ENCODE data around the gene PCDHA4.
"Not testable (repeated sequence)": the region's sequence is repeated elsewhere in the genome, so short reads cannot be mapped to it uniquely, and the experiment has no call there.

The PCDHA4 gene

GRCh38 chr5:140821375-140822280 is 14.8 kb downstream of the PCDHA4 start, which contains the start of gene PCDHA5:
PCDHA5 (plus strand) TSS chr5:140821613.
- DNase-seq (ENCODE audit: low read depth) = no peak

GRCh38 chr5:140822281-140822629 is 15.4 kb downstream of the PCDHA4 start:
- no peak for DNase-seq (ENCODE audit: low read depth)

GRCh38 chr5:140822969-140823368 is 16.1 kb downstream of the PCDHA4 start:
- not testable (repeated sequence) for DNase-seq (ENCODE audit: low read depth)

GRCh38 chr5:140823475-140823874 is 16.6 kb downstream of the PCDHA4 start:
- no peak for DNase-seq (ENCODE audit: low read depth)

- no peak for DNase-seq (ENCODE audit: low read depth)
Observed at GRCh38 chr5:140827704-140828361, 21.0 kb downstream of the PCDHA4 start, which contains the start of gene PCDHA6. PCDHA6 (plus strand) TSS chr5:140827960; CDS start chr5:140828092, 132 bp downstream.

GRCh38 chr5:140828362-140828737 is 21.5 kb downstream of the PCDHA4 start:
- no peak for DNase-seq (ENCODE audit: low read depth)

- not testable (repeated sequence) for DNase-seq (ENCODE audit: low read depth)
Observed at GRCh38 chr5:140829511-140830501, 22.9 kb downstream of the PCDHA4 start.

GRCh38 chr5:140833993-140834392 is 27.1 kb downstream of the PCDHA4 start, which contains the start of gene PCDHA7:
PCDHA7 (plus strand) TSS chr5:140834269; CDS start chr5:140834384, 115 bp downstream.
- DNase-seq (ENCODE audit: low read depth) = no peak

- not testable (repeated sequence) for DNase-seq (ENCODE audit: low read depth)
Observed at GRCh38 chr5:140834439-140835008, 27.7 kb downstream of the PCDHA4 start.

GRCh38 chr5:140835622-140836510 is 29.0 kb downstream of the PCDHA4 start:
- DNase-seq (ENCODE audit: low read depth) = no peak

- DNase-seq (ENCODE audit: low read depth) = no peak
Observed at GRCh38 chr5:140840978-140841962, 34.4 kb downstream of the PCDHA4 start, which contains the start of gene PCDHA8. PCDHA8 (plus strand) TSS chr5:140841187; CDS start chr5:140841322, 135 bp downstream.

GRCh38 chr5:140842798-140843733 is 36.2 kb downstream of the PCDHA4 start:
- no peak for DNase-seq (ENCODE audit: low read depth)

- DNase-seq (ENCODE audit: low read depth) = not testable (repeated sequence)
Observed at GRCh38 chr5:140848139-140849102, 41.6 kb downstream of the PCDHA4 start, which contains the start of gene PCDHA9. PCDHA9 (plus strand) TSS chr5:140848382; CDS start chr5:140848496, 114 bp downstream.

GRCh38 chr5:140849831-140850634 is 43.2 kb downstream of the PCDHA4 start:
- not testable (repeated sequence) for DNase-seq (ENCODE audit: low read depth)

Data from fibroblast of the conjunctiva (primary cell).